Fibroblast of upper back skin (primary cell): Measurements from ENCODE around the gene GRK5.
A peak's percentile ranks its signal among the peaks of the same experiment; 100 is the strongest.

Source experiments
- DNase-seq: peaks from one replicate; pipeline ENCODE4 v3.0.0-alpha.2; 2013

GRK5 gene

GRCh38 chr10:119347181-119347974, 140.0 kb downstream of the GRK5 start:
- DNase-seq: no peak

DNA sequence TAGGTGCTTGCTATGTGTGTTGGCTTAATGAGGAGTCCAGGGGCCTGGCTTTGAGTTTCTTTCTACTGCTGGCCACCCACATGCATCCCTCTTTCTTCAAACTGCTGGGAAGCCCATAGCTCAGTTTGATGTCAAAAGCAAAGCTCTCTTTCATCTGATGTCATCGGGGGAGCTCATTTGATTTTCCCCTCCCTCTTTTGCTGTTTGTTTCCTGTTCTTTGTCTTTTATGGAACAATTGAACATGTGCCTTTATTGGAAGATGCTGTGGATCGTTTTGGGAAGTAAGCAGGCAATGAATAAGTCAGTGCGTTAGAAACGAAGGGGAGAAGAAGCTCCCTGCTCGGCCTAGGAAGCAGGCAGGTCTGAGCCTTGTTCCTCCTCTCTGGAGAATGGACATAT, 140.7 kb downstream of the GRK5 start:
- no peak for DNase-seq

- DNase-seq: peak; percentile 35
Measured at GRCh38 chr10:119348516-119349240, 141.3 kb downstream of the GRK5 start.

GRCh38 chr10:119349341-119349740, 142.0 kb downstream of the GRK5 start:
- DNase-seq: no peak

DNA sequence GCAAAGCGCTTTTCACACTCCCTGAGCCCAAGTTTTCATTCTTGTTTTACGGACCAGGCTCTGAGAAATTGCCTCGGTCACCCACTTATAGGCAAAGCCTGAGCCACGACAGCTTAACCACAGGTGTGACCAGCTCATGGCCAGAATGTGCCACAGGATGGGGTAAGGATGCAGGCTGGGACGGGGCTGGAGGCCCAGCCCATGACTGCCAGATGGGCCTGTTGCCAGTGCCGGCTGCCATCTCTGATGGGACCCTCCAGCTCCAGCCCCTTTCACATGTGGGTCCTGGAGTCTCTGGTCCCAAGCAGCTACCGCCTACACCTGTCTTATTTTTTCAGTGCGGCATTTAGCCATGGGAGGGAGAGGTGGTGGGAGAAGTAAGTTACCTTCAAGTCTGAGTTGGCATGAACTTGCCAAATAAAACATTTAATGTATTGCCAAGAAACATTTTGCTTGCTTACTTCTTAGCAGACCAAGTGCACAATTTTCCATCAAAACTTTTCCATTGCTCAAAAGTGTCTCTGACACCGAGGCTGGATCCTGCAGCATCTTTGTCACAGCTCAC, 142.6 kb downstream of the GRK5 start:
- no peak for DNase-seq

DNA sequence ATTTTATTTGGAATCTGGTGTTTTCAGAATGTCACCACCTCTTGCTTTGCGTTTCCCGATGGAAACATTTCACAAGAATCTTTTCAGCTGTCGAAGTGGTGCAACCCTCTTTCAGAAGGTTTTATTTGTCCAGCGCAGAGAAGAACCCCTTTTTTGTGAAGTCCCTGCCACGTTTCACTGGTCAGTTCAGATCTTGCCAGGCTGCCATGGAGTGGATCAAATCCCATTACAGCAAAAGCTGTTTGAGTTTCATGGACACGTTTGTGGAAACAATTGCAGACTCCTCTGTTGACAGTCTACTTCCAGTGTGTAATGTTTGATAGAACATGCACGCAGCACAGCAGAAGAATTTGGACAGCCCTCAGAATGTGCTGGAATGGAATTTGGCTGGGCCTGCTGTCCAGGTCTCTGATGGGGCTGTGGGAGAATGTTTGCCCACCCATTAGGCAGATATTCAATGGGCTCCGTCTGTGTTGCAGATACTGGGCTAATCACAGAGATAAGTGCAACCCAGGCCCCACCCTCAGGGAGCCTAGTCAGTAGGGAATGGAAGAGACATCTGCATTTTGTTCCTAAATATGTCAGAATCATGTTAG, 143.2 kb downstream of the GRK5 start:
- DNase-seq: peak; percentile 58

- DNase-seq: no peak
Measured at GRCh38 chr10:119351189-119351588, 143.8 kb downstream of the GRK5 start.

DNA sequence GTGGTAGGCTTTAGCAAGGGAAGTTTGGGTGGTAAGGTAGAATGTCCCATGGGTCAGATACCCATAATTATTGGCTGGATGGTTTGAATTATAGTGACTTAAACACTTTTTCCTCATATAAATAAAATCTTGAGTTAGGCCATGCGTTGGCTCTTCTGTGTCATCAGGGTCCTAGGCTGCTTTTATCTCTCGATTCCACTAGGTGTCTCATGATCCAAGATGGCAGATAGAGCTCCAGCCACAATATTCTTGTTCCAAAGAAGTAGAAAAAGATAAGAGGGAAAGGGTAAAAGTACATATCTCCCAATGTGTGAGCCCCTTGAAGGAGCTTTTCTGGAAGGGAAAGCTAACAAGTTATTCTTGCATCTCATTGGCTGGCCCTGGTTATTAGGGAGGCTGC, 144.7 kb downstream of the GRK5 start:
- no peak for DNase-seq

- DNase-seq: no peak
Measured at GRCh38 chr10:119352807-119353206, 145.4 kb downstream of the GRK5 start.

GRCh38 chr10:119353421-119353820, 146.1 kb downstream of the GRK5 start:
- DNase-seq: no peak

GRCh38 chr10:119355930-119356329, 148.6 kb downstream of the GRK5 start:
- no peak for DNase-seq

DNA sequence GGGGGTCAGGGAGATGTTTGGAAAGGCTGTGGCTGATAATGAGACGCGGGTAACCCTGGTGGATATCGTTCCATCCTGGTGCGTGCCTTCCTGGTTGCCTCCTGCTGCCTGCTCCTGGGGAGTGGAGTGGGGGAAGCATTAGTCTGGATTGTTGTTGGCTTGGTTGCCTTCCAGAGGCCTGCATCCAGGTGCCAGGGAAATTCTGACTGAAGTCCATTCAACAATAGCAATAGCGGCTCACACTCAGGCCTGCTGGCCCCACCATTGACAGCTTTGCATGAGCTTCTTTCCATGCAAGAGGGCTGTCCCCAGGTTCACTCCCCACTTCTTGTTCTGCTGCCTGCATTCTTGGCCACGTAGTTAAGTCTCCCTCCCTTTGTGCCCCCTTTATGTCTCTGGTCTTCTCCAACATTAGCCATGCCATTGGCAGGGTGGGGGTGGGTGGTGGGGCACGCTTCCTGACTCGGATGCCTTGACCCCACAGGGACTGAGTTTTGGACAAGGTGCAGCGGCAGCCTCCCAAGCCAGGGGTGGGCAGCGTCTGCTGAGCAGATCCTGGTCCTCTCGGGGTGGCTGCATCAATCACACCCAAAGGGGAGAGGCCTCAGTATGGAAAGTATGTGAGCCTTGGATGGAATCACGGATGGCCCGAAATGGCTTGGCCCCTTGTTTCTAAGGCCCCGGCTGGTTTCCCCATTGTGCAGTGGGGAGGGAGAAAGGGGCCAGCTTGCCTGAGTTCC, 150.2 kb downstream of the GRK5 start:
- no peak for DNase-seq

GRCh38 chr10:119358152-119358512, 150.8 kb downstream of the GRK5 start:
- no peak for DNase-seq

DNA sequence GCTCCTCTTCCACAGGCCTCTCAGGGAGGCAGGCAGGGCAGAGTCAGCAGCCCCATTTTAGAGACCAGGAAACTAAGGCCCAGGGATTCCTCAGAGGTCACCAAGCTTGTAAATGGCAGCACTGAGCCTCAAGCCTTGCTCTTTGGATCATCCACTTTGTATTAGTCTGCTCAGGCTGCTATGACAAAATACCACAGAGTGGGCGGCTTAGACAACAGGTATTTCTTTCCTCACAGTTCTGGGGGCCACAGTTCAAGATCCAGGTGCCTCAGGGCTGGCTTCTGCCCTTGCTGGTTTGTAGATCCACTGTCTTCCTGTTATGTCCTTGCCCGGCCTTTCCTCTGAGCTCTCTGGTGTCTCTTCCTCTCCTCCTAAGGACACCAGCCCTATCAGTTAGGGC, 151.2 kb downstream of the GRK5 start:
- no peak for DNase-seq

DNA sequence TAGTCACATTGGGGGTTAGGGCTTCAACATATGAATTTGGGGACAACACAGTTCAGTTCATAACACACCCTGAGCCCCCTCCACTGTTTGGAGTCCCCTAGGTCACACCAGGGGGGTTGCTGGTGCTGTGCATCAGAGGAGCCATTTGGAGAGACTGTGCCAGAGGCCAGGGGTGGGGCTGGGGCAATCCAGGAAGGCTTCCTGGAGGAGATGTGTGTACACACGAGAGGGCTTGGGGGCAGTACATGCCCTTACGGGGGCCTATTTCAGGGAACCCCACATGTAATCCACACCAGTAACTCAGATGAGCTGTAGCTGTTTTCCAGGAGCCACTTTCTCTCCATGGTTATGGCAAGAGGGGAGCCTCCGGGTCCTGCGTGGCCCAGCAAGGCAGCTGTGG, 151.7 kb downstream of the GRK5 start:
- DNase-seq: no peak

- no peak for DNase-seq
Measured at GRCh38 chr10:119360181-119360921, 153.0 kb downstream of the GRK5 start.

DNA sequence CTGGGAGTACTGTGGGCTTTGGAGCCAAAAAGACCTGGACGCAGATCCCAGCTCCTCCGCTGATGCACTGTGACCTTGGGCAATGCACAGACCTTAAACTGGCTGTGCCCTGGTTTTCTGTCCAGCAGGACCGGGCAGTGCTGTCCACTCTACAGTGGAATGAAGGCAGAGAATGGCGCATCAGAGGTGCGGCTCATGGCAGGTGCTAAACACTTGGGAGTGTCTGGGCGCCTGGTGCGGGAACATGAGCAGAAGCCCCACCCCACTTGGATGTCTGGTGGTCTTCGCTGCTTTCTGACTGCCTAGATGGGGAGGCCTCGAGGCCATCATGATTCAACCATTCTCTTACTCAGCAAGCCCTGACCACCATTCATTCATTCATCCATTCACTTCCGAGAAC, 153.7 kb downstream of the GRK5 start:
- DNase-seq: no peak

DNA sequence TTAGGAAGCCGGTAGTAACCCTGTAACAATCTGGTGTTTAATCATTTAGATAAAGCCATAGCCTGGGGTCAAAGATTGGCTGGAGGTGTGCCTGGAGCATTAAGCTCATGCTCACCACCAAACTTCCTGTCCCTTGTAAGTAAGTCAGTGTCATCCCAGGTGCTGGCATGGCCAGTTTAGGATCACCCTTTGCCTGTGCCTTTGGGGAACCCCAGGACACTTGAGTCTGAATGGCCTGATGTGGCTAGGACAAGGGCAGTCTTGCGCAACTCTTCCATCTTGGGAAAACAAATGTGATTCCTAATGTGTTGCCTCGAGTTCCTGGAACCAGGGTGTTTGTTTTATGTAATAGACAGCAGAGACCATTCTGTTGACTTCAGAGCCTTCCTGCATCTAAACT, 154.8 kb downstream of the GRK5 start:
- no peak for DNase-seq

DNA sequence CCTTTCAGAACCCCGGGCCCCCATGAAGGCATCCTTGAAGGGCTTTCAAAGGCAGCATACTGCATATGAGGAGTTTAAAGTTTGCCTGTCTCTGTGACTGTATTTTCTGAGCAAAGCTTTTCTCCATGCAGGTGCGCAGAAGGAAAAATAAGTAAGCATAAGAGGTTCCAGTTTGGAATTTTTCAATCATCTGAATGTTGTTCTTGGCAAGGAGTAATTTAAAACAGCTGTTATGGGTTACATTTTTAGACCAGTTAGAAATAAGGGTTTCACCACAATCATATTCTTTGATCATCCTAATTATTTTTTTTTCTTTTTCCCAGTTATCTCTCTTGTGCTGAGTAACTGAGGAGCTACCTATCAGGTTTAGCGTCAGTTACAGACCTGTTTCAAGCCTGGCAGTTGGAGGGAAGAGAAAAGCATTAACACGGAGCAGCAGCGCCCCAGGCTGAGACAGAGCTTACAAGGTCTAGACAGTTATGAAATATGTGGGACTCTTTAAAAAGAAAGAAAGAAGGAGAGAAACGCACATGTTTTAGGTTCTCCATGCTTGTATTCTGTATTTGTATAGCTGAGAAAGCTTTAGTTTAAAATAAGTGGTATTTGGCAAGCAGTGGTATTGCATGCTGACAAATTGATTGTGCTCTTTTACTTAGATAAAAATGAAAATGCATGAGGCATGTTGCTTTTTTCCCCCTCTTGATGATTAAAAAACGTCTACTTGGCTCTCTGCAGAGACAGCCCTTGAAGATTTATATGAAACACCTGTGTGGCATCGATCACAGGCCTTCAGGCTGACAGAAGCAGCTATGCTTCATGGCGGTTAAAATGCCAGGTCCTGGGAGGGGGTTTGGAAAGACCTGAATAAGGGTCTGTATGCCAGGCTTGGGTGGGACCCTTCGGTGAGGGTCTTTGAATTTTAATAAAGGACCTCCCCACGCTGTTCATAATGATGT, 157.6 kb downstream of the GRK5 start:
- DNase-seq: peak; percentile 40

DNA sequence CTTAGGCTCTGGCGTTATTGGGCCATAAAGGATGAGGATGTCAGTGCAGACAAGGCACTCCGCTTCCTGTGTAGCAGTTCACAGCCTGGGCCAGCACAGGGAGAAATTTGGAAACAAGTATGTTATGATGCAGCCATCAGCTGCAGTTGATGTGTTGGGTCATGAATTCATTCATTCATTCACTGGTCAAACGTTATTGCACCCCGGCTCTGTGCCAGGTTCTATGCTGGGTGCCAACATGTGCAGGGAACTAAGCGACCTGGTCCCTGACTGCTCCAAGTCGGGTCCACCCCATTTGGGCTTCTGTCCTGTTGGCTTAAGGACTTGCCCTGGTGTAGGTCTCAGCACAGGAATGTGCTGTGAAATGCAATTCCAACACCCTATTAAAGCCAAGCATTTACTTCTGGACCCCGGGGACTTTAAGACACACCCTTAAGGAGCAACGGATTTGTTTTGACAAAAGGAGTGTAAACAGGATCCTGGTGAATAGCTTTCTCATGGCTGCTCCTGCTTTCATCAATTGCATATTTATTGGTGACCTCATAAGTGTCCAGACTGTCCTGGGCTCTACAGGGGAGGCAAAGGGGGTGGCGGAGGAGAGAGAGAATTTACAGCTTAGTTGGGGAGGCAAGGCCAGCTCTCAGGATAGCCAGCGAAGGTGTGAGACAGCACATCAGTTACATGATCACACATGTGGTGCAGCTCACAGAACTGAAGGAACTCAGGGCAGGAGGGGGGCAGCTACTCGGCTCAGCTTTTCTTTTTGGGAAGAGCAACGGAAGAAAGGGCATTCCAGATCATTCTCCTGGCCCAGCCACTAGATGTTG, 158.6 kb downstream of the GRK5 start:
- no peak for DNase-seq
